IgD-negative memory B cell (primary cell): Measurements from ENCODE around the gene LRRTM4. TPM values are rescaled to one million over a fixed set of nuclear protein-coding genes. Genes with fewer than 3 reads are reported as not detected.
"Not testable (repeated sequence)": the region's sequence is repeated elsewhere in the genome, so short reads cannot be mapped to it uniquely, and the experiment has no call there.

Experiments used
- H3K27ac Mint-ChIP-seq, 3 donors: one replicate each; pipeline ENCODE4 v1.8.0; 2020 to 2022; ENCODE audit warnings: mild to moderate bottlenecking in 3 of 3, mixed read lengths in 3 of 3, moderate library complexity in 1 of 3
- H3K27me3 Mint-ChIP-seq: one replicate; pipeline ENCODE4 v1.8.0; 2021; ENCODE audit warnings: mixed read lengths
- H3K36me3 Mint-ChIP-seq: one replicate; pipeline ENCODE4 v1.8.0; 2020; ENCODE audit warnings: mild to moderate bottlenecking, mixed read lengths
- H3K4me1 Mint-ChIP-seq, 3 donors: one replicate each; pipeline ENCODE4 v1.8.0; 2020 to 2022; ENCODE audit warnings: mixed read lengths in 3 of 3, mild to moderate bottlenecking in 1 of 3
- H3K4me3 Mint-ChIP-seq, 4 donors: one replicate each; pipeline ENCODE4 v1.8.0; 2020 to 2022; ENCODE audit warnings: mild to moderate bottlenecking in 4 of 4, mixed read lengths in 4 of 4, moderate library complexity in 3 of 4
- H3K9me3 Mint-ChIP-seq, 3 donors: one replicate each; pipeline ENCODE4 v1.8.0; 2020 to 2021; ENCODE audit warnings: mixed read lengths in 3 of 3, mild to moderate bottlenecking in 1 of 3
- polyA plus RNA-seq: library from polyadenylated mRNA; unstranded; fragments of 300-500 nt; fragmentation: Illumina TruSeq; gene quantifications from one replicate; pipeline ENCODE4 v1.2.3, GENCODE V29; 2021

Gene LRRTM4
- polyA plus RNA-seq, 1 donor from 2014 or later, result not detected

DNA sequence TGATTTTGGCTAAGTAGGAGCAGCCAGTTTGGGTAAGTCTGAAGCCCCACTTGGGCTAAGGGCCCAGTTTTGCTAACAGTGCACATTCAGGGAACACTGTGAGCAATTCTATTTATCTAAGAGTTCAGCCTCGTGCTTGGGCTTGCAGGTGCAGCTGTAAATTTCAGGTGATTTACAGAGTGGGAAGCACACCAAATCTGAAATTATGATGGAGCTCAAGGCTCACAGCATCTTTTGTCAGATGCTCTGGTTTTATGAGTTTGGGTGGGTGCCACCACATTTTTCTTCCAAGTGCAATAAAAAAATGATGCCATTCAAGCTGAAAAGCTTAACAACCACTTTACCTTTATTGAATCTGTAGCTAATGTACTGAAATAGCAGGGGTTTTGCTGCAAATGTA lies 671.2 kb downstream of the LRRTM4 start:
- Mint-ChIP-seq H3K27ac (no peak overlapping the region), H3K9me3 (peaks cover 3 to 6% (median 4%) of the 10 kb centered on the region in 3 donors), H3K36me3 (no peaks in the 10 kb centered on the region), H3K4me3 (no peak overlapping the region), H3K27me3 (no peaks in the 10 kb centered on the region), H3K4me1 (no peaks in the 10 kb centered on the region)

DNA sequence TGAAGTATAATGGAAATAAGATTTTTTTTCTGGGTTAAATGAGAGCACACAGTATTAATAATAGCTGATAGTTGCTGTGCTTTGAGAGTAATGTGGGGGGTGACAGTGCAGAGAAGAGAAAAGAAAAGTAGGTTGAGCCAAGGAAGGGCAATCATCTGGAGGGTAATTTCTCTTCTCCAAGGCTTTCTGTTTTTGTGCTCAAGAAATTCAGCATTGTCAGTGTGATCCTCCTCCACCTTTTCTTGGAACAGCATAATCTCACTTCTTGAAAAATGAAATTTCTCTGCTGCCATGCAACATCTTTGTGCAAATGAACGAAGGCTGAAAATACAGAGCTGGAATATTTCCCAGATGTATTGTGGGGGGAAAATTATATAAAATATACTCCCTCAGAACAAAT lies 673.1 kb downstream of the LRRTM4 start:
- Mint-ChIP-seq H3K27me3 (no peaks in the 10 kb centered on the region), H3K4me1 (no peaks in the 10 kb centered on the region), H3K9me3 (peaks cover 3 to 10% (median 3%) of the 10 kb centered on the region in 3 donors)

DNA sequence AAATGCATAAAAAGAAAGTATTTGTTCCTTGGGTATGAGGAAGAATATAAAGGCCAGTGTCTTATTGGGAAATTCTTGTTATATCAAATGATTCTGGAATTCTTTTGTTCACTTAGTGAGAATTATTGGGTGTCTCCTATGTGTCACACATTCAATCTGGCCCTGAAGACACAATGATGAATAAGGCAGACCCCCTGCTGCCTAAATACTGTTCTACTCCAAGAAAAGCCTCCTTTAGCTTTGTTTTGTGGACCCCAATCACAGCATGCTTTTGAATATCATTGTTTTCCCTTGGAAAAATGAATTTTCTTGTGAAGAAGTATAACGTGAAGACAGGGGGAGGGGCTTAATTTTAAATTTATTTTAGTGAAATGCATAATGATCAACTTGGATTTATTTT lies 682.4 kb downstream of the LRRTM4 start:
- no peak overlapping the region for H3K27ac Mint-ChIP-seq
- H3K27me3 Mint-ChIP-seq, result no peaks in the 10 kb centered on the region
- H3K4me3 Mint-ChIP-seq, result no peak overlapping the region
- no peaks in the 10 kb centered on the region for H3K36me3 Mint-ChIP-seq
- peaks cover 0 to 2% (median 0%) of the 10 kb centered on the region in 3 donors for H3K9me3 Mint-ChIP-seq
- H3K4me1 Mint-ChIP-seq, result no peaks in the 10 kb centered on the region

More for the DNA sequence above, 673.1 kb downstream of the LRRTM4 start:
- Mint-ChIP-seq H3K36me3 (no peaks in the 10 kb centered on the region), H3K27ac (no peak overlapping the region), H3K4me3 (no peak overlapping the region)

DNA sequence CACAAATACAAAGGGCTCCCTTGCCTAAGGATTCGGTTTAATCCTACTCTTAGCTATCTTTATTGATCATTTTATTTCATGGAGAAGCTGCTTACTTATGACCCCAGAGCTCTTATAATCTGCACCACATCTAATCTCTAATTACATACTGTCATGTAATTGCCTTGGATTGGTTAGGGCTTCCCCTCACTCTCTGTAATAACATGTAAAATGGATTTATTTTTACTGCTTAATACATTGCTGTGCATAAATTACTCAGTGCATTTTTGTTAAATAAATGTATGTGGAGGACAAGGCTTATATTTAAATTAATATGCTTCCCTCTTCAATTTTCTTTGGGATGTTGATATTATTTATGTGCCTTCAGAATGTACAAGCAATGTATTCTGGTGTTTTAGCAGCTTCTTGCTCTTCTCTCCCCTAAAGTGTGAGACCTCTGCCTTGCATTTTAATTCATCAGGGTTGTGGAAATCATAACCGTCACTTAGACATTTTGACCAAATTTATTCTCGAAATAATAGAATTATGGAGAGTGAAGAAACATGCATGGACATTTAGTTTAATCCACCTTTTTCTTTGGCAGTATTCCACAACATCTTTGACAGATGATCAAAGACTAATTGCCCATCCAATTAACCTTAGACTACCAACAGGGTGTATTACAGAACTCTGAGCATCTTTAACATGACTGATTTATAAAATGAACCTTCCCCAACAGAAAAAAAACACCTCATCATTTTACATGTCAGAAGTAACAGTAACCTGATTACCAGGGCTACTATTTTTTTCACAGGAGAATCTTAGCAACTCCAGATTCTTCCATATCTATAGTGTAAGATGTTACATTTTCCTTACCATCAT lies 692.6 kb downstream of the LRRTM4 start:
- no peaks in the 10 kb centered on the region for H3K36me3 Mint-ChIP-seq
- peaks cover 0 to 7% (median 0%) of the 10 kb centered on the region in 3 donors for H3K9me3 Mint-ChIP-seq
- no peaks in the 10 kb centered on the region for H3K27me3 Mint-ChIP-seq
- no peak overlapping the region for H3K4me3 Mint-ChIP-seq
- no peaks in the 10 kb centered on the region for H3K4me1 Mint-ChIP-seq
- no peak overlapping the region for H3K27ac Mint-ChIP-seq

DNA sequence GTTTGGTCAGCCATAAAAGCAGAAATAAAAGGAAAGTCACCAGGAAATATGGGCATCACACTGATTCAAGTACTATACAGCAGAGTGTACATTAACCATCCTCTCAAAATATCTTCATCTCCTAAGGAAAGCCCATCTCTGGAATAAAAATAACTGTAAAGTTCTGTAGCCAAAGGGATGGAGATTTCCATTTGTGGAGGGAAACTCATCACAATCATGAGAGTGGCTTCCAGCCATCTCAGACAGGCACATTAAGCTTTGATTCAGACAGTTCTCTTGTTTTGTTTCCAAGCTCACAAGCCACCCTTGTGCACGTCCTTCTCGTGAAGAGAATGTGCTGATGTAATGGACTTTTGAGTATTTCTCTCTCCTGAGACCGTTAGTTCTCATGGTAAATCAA lies 695.5 kb downstream of the LRRTM4 start:
- Mint-ChIP-seq H3K36me3 (no peaks in the 10 kb centered on the region), H3K27ac (no peak overlapping the region), H3K4me1 (no peaks in the 10 kb centered on the region), H3K9me3 (peaks cover 2 to 7% (median 2%) of the 10 kb centered on the region in 3 donors), H3K27me3 (no peaks in the 10 kb centered on the region), H3K4me3 (no peak overlapping the region)

DNA sequence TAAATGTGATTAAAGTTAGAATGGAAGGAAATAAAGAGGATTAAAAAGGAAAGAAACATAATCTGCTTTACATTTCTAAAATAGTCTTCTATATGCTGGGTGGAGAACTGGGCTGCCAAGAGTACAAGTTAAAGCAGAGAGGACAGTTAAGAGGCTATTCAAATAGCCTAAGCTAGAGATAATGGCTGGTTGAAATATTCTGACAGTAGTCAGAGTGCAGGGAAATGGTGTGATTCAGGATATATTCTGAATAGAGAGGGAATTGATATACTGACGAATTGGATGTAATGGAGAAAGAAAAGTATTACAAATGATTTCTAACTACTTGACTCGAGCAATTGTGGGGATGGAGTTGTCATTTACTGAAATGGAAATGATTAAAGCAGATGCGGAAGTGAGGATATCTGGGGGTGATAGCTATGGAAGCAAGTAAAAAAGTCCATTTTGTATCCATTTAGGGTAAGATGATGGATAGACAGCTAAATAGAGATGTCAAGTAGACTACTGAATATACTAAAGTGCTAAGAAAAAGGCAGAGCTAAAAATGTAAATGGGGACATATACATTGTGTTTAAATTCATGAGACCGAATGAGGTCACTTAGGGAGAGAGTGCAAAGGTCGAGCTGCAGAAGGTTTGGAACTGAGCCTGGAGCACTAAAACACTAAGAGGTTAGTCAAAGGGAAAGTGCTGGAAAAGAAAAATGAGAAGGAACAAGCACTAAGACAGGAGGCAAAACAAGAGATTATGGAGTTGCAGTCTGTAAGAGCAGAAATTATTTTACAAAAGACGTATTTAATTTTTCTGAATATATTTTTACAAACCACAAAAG lies 696.8 kb downstream of the LRRTM4 start:
- Mint-ChIP-seq H3K4me3 (no peak overlapping the region), H3K36me3 (no peaks in the 10 kb centered on the region)

DNA sequence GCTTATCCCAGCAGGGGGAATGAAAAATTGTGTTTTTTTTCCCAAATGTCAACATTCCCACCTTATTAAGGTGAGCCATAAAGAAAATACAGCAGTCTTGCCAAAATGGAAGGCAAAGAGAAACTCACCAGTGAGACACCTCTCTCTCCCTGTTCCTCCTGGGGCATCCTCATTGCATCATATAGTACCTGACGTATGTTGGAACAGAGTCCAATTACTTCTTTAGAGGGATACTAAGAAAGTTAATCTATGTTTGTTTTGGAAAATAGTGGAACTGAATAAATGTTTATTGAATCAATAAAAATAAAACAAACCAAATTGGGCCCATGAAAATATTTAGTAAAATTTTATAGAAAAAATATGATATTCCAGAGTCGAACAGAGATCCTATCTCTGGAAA lies 700.4 kb downstream of the LRRTM4 start:
- Mint-ChIP-seq H3K36me3 (peaks cover 2% of the 10 kb centered on the region), H3K9me3 (peaks cover 2 to 11% (median 3%) of the 10 kb centered on the region in 3 donors), H3K4me3 (no peak overlapping the region), H3K27me3 (no peaks in the 10 kb centered on the region), H3K4me1 (no peaks in the 10 kb centered on the region), H3K27ac (no peak overlapping the region)

More for the DNA sequence above, 696.8 kb downstream of the LRRTM4 start:
- Mint-ChIP-seq H3K27me3 (no peaks in the 10 kb centered on the region), H3K4me1 (no peaks in the 10 kb centered on the region), H3K9me3 (peaks cover 2 to 7% (median 2%) of the 10 kb centered on the region in 3 donors), H3K27ac (no peak overlapping the region)

DNA sequence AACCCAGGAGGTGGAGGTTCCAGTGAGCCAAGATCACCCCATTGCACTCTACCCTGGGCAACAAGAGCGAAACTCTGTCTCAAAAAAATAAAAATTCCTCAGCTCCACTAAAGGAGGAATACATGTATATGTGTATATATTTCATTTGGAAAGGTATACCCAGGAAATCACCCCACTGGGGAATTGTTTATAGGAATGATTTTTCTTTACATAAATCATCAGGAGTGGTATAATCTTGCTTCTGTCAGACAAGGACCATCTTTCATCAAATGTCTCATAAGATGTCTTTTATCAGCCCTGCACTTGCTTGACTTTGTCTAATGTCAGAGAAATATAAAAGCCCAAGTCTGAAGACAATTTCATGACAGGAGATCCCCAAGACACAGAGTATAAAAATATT lies 709.1 kb downstream of the LRRTM4 start:
- peaks cover 0 to 8% (median 4%) of the 10 kb centered on the region in 3 donors for H3K9me3 Mint-ChIP-seq
- H3K4me1 Mint-ChIP-seq, result no peaks in the 10 kb centered on the region

DNA sequence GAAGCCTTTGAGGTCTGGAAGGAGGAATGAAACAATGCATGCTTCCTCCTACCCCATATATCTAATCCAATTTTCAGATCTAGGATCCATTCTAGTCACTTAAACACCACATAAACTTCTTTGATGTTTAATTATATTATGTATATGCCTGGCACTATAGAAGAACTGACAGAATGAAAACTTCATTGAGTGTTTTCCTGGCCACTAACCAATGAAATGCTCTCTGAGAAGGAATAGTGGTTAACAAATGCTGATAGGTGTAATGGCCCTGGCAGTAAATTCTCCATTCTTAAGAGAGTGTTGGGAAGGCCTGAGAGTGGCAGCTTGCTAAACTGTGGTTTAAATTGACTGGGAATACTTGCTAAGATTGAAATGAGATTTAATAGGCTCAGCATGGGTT lies 710.0 kb downstream of the LRRTM4 start:
- Mint-ChIP-seq H3K27me3 (no peaks in the 10 kb centered on the region), H3K9me3 (peaks cover 0 to 8% (median 4%) of the 10 kb centered on the region in 3 donors), H3K4me1 (no peaks in the 10 kb centered on the region), H3K36me3 (no peaks in the 10 kb centered on the region), H3K4me3 (no peak overlapping the region), H3K27ac (no peak overlapping the region)

More for the DNA sequence above, 709.1 kb downstream of the LRRTM4 start:
- no peak overlapping the region for H3K27ac Mint-ChIP-seq
- H3K4me3 Mint-ChIP-seq, result no peak overlapping the region
- no peaks in the 10 kb centered on the region for H3K36me3 Mint-ChIP-seq
- H3K27me3 Mint-ChIP-seq, result no peaks in the 10 kb centered on the region

DNA sequence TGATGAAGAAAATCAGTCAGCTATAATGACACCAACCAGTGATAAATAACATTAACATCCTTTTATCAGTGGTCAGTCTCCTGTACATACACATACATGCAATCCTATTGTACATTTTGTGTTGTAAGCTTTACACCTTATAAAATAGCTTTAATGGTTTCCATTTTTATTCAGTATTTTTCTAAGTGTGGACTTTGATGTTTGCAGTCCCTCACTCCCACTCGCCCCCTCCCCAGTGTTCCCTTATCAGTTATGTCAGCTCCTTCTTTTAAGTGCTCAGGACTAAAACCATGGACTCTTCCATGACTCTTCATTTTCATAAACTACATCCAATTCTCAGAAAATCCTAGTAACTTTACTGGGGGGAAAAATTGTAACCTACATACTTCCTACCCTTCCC lies 713.0 kb downstream of the LRRTM4 start:
- Mint-ChIP-seq H3K36me3 (no peaks in the 10 kb centered on the region), H3K9me3 (peaks cover 0 to 8% (median 8%) of the 10 kb centered on the region in 3 donors), H3K27me3 (no peaks in the 10 kb centered on the region), H3K4me3 (no peak overlapping the region), H3K27ac (no peak overlapping the region), H3K4me1 (no peaks in the 10 kb centered on the region)

DNA sequence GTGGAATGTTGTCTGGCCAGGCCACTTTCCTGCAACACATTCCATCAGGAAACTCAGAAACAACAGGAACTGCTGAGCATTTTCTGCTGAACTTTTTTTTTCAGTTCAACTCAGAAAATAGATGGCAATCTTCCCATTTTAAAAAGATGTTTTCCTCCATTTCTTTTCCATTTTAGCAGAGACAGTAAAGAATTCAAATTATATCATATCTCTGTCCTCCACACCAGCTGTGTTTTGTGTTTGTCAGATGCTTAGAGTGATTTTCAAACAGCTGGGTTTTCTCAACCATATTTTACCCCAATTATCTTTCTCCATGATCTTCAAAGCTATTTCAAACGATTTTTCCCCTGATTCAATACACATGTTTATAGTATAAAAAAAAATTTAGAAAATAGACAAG lies 713.4 kb downstream of the LRRTM4 start:
- no peaks in the 10 kb centered on the region for H3K4me1 Mint-ChIP-seq
- H3K9me3 Mint-ChIP-seq, result peaks cover 0 to 8% (median 8%) of the 10 kb centered on the region in 3 donors
- no peaks in the 10 kb centered on the region for H3K36me3 Mint-ChIP-seq
- no peaks in the 10 kb centered on the region for H3K27me3 Mint-ChIP-seq
- no peak overlapping the region for H3K4me3 Mint-ChIP-seq
- no peak overlapping the region for H3K27ac Mint-ChIP-seq

DNA sequence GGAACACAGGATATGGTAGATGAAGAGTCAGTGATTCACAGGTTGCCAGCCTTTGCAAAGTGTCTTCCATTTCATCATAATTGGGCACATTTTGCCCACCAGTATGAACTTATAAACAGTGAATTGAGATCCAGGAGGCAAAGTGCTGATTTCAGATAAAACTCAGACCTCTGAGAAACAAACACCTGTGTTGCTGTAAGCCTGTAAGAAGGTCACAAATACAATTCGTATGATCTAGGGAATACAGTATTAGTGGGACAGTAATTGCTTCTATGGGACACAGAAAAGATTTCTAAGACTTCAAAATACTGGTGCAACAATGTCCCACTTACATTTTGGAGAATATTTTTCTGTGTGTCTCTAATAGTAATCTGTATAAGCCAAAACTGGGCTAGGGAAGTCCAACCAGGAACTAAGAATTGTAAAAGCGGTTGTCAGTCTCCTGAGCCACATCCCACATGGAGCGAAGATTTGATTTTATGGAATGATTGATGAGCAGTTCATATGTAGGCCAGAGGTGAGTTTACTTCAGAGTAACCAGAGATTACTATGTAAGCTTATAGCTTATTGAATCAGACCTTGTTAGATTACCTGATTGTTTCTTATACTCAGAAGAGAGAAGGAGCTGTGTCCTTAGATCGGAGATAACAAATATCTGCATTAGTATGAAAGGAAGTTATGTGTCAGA lies 728.4 kb downstream of the LRRTM4 start:
- Mint-ChIP-seq H3K27ac (no peak overlapping the region), H3K27me3 (no peaks in the 10 kb centered on the region), H3K9me3 (peaks cover 0 to 4% (median 0%) of the 10 kb centered on the region in 3 donors)

DNA sequence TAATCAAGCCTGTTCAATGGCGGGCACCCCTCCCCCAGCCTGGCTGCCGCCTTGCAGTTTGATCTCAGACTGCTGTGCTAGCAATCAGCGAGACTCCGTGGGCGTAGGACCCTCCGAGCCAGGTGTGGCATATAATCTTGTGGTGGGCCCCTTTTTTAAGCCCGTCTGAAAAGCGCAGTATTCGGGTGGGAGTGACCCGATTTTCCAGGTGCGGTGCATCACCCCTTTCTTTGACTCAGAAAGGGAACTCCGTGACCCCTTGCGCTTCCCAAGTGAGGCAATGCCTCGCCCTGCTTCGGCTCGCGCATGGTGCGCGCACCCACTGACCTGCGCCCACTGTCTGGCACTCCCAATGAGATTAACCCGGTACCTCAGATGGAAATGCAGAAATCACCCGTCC lies 740.9 kb downstream of the LRRTM4 start:
- not testable (repeated sequence) for H3K4me1 Mint-ChIP-seq, H3K36me3 Mint-ChIP-seq

More for the DNA sequence above, 728.4 kb downstream of the LRRTM4 start:
- no peak overlapping the region for H3K4me3 Mint-ChIP-seq
- no peaks in the 10 kb centered on the region for H3K4me1 Mint-ChIP-seq
- no peaks in the 10 kb centered on the region for H3K36me3 Mint-ChIP-seq

DNA sequence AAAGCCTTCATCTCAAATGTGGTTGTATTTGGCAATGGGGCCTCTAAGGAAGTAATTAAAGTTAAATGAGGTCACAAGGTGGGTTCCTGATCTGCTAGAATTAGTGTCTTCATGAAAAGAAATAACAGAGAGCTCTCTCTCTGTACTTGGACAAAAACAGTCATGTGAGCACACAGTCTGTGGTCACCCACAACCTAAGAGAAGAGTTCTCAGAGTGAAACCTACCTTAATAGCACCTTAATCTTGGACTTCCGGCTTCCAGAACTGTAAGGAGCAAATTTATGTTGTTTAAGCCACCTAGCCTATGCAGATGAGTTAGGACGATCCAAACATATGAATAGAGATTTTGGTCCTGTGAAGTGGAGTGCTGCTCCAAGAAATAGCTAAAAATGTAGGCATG lies 758.9 kb downstream of the LRRTM4 start:
- Mint-ChIP-seq H3K9me3 (peaks cover 0 to 4% (median 0%) of the 10 kb centered on the region in 3 donors), H3K4me1 (peaks cover 3 to 8% (median 5%) of the 10 kb centered on the region in 3 donors), H3K27ac (no peak overlapping the region), H3K4me3 (no peak overlapping the region), H3K36me3 (no peaks in the 10 kb centered on the region), H3K27me3 (no peaks in the 10 kb centered on the region)

More for the DNA sequence above, 740.9 kb downstream of the LRRTM4 start:
- not testable (repeated sequence) for H3K4me3 Mint-ChIP-seq, H3K9me3 Mint-ChIP-seq, H3K27ac Mint-ChIP-seq, H3K27me3 Mint-ChIP-seq

DNA sequence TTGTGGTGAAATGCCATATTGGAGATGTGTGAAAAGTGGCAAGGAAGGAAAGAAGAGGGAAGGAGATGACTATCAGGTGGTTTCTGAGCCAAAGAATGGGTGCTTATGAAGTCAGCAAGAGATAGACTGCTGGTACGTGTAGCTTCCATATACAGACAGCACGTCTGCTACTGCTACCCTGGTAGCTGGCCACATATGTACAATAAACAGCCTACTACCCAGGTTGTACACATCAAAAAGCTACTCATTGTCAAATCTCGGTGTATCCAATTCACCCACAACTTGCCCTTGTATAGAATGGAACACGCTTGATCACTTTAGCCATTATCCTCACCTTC lies 761.8 kb downstream of the LRRTM4 start:
- Mint-ChIP-seq H3K27ac (no peak overlapping the region), H3K36me3 (no peaks in the 10 kb centered on the region), H3K4me3 (no peak overlapping the region), H3K9me3 (peaks cover 0 to 4% (median 1%) of the 10 kb centered on the region in 3 donors), H3K27me3 (no peaks in the 10 kb centered on the region), H3K4me1 (peaks cover 3 to 8% (median 5%) of the 10 kb centered on the region in 3 donors)
